B cell (primary cell): Measurements from ENCODE around the gene RBM25.

ENCODE experiments used
- EZH2 ChIP-seq: IDR thresholded peaks from 2 replicates; pipeline ENCODE4 v1.6.1; 2012; ENCODE audit warnings: borderline replicate concordance, low read depth, mild to moderate bottlenecking, moderate library complexity, low read length; ENCODE audit not compliant: insufficient read depth, poor library complexity, severe bottlenecking
- TF ChIP-seq, protein P1 (sequence below): fragments of 200-600 bp; IDR thresholded peaks from one replicate; pipeline ENCODE4 v1.8.0; 2022; ENCODE audit warnings: antibody characterized with exemption, mild to moderate bottlenecking

DNA sequence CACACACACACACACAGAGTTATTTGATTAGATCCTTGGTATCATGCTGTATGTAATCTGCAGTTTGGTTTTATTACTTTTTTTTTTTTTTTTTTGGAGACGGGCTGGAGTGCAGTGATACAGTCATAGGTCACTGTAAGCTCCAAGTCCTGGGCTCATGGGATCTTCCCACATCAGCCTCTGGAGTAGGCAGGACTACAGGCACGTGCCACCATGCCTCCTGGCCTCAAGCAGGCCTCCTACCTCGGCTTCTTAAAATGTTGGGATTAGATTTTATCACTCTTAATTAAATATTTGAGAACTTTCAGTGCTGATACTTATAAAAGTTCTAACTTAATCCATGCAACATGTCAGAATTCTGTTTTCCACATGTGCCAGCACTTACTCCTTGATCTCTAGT is 46.7 kb downstream of the RBM25 start:
- TF ChIP-seq, protein P1, sequence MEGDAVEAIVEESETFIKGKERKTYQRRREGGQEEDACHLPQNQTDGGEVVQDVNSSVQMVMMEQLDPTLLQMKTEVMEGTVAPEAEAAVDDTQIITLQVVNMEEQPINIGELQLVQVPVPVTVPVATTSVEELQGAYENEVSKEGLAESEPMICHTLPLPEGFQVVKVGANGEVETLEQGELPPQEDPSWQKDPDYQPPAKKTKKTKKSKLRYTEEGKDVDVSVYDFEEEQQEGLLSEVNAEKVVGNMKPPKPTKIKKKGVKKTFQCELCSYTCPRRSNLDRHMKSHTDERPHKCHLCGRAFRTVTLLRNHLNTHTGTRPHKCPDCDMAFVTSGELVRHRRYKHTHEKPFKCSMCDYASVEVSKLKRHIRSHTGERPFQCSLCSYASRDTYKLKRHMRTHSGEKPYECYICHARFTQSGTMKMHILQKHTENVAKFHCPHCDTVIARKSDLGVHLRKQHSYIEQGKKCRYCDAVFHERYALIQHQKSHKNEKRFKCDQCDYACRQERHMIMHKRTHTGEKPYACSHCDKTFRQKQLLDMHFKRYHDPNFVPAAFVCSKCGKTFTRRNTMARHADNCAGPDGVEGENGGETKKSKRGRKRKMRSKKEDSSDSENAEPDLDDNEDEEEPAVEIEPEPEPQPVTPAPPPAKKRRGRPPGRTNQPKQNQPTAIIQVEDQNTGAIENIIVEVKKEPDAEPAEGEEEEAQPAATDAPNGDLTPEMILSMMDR, result no peak
- no peak for TF ChIP-seq EZH2
